HL-60 (cell line): ENCODE data around the gene RBMS3.
"Not testable (repeated sequence)": the region's sequence is repeated elsewhere in the genome, so short reads cannot be mapped to it uniquely, and the experiment has no call there.

ENCODE experiments used
- DNase-seq, 2 experiments: peaks; one replicate each; pipeline ENCODE4 v3.0.0-alpha.2; 2010 to 2020; ENCODE audit warnings: low read depth in 1 of 2, low spot score in 1 of 2
- H3K27ac ChIP-seq: fragments of 250-450 bp; sonication (Bioruptor Pico); replicated peaks from 2 replicates; pipeline ENCODE4 v1.5.1; 2020; ENCODE audit warnings: mild to moderate bottlenecking, moderate library complexity
- H3K27me3 ChIP-seq: fragments of 250-450 bp; sonication (Bioruptor Pico); 2 replicates; pipeline ENCODE4 v1.5.1; 2021; ENCODE audit warnings: mild to moderate bottlenecking, moderate library complexity; ENCODE audit not compliant: insufficient read depth, poor library complexity, severe bottlenecking
- H3K4me3 ChIP-seq: replicated peaks from 2 replicates; pipeline ENCODE4 v1.5.1; 2011; ENCODE audit warnings: mild to moderate bottlenecking, control low read depth, low read length; ENCODE audit not compliant: insufficient read depth
- GABPA ChIP-seq: IDR thresholded peaks from 2 replicates; pipeline ENCODE4 v1.6.1; 2012; ENCODE audit warnings: low read depth
- POLR2AphosphoS5 ChIP-seq: IDR thresholded peaks from 2 replicates; pipeline ENCODE4 v1.6.1; 2012; ENCODE audit warnings: low read depth
- REST ChIP-seq: IDR thresholded peaks from 2 replicates; pipeline ENCODE4 v1.6.1; 2012; ENCODE audit warnings: low read depth; ENCODE audit not compliant: insufficient replicate concordance
- SPI1 ChIP-seq: IDR thresholded peaks from 2 replicates; pipeline ENCODE4 v1.6.1; 2012; ENCODE audit warnings: low read depth, mild to moderate bottlenecking, borderline replicate concordance
- TF ChIP-seq, protein P1 (sequence below): IDR thresholded peaks from one replicate; pipeline ENCODE4 v1.5.1; 2011; ENCODE audit warnings: low read length, control low read depth, inconsistent platforms; ENCODE audit not compliant: insufficient read depth

The RBMS3 gene

DNA sequence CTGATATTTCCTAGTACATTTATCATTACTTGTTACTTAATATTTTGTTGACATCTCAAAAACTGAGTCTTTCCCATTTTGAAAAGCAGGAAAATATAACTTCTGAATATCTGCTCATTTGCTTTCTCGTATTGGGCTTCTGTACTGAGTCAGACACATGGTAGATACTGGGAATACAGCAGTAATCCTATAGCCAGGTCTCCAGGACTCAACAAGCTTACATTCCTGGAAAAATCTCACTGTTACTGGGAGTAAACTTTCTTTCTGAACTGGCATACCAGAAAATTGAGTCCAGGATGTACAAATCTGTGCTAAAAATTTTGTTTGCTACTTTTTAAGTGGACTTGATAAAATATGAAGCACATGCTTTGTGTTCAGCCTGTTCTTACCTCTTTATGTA is 240.4 kb downstream of the RBMS3 start:
- H3K4me3 ChIP-seq: no peak overlapping the region
- no peak for TF ChIP-seq SPI1
- TF ChIP-seq, protein P1, sequence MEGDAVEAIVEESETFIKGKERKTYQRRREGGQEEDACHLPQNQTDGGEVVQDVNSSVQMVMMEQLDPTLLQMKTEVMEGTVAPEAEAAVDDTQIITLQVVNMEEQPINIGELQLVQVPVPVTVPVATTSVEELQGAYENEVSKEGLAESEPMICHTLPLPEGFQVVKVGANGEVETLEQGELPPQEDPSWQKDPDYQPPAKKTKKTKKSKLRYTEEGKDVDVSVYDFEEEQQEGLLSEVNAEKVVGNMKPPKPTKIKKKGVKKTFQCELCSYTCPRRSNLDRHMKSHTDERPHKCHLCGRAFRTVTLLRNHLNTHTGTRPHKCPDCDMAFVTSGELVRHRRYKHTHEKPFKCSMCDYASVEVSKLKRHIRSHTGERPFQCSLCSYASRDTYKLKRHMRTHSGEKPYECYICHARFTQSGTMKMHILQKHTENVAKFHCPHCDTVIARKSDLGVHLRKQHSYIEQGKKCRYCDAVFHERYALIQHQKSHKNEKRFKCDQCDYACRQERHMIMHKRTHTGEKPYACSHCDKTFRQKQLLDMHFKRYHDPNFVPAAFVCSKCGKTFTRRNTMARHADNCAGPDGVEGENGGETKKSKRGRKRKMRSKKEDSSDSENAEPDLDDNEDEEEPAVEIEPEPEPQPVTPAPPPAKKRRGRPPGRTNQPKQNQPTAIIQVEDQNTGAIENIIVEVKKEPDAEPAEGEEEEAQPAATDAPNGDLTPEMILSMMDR: no peak
- TF ChIP-seq REST: no peak
- no peak for TF ChIP-seq POLR2AphosphoS5
- no peak for TF ChIP-seq GABPA
- H3K27me3 ChIP-seq: no peaks in the 10 kb centered on the region
- H3K27ac ChIP-seq: no peak overlapping the region
- DNase-seq: no peak

- DNase-seq: no peak
- no peak overlapping the region for H3K4me3 ChIP-seq
- no peaks in the 10 kb centered on the region for H3K27me3 ChIP-seq
- H3K27ac ChIP-seq: no peak overlapping the region
- TF ChIP-seq SPI1: no peak
Observed at GRCh38 chr3:29521751-29522150, 240.9 kb downstream of the RBMS3 start.

- not testable (repeated sequence) for H3K27me3 ChIP-seq, H3K4me3 ChIP-seq, H3K27ac ChIP-seq, DNase-seq
Observed at GRCh38 chr3:29524433-29524832, 243.6 kb downstream of the RBMS3 start.

GRCh38 chr3:29525254-29525881 is 244.5 kb downstream of the RBMS3 start:
- H3K27me3 ChIP-seq: no peaks in the 10 kb centered on the region
- no peak overlapping the region for H3K4me3 ChIP-seq
- no peak for DNase-seq
- no peak overlapping the region for H3K27ac ChIP-seq
- no peak for TF ChIP-seq SPI1
- no peak for TF ChIP-seq GABPA
- TF ChIP-seq, protein P1: no peak
- TF ChIP-seq POLR2AphosphoS5: no peak
- no peak for TF ChIP-seq REST

- TF ChIP-seq SPI1 (no peak), GABPA (no peak), POLR2AphosphoS5 (no peak), REST (no peak)
- TF ChIP-seq, protein P1: no peak
- no peaks in the 10 kb centered on the region for H3K27me3 ChIP-seq
- no peak overlapping the region for H3K4me3 ChIP-seq
- no peak overlapping the region for H3K27ac ChIP-seq
- DNase-seq: no peak
Observed at GRCh38 chr3:29527246-29527645, 246.4 kb downstream of the RBMS3 start.
